OCI-LY7 (cell line): ENCODE results near the gene AGBL1. TPM values are rescaled to one million over a fixed set of nuclear protein-coding genes. Genes with fewer than 3 reads are reported as not detected.

Source experiments
- BruUV-seq: library from RNA; stranded (reverse); fragments of 400-500 nt; replicated peaks from 2 replicates; lab custom pipeline; 2021; lab: Mats Ljungman, UMichigan
- CTCF ChIA-PET: fragments of 300-600 bp; sonication (Branson Sonifier 250); formaldehyde crosslinking; loops from one replicate; lab custom pipeline; 2022; ENCODE audit warnings: antibody characterized with exemption; ENCODE audit not compliant: unreplicated experiment; lab: Charles Lee
- POLR2A ChIA-PET: fragments of 300-600 bp; sonication (Branson Sonifier 250); formaldehyde crosslinking; loops from one replicate; lab custom pipeline; 2022; ENCODE audit warnings: antibody characterized with exemption; lab: Charles Lee
- DNase-seq: peaks from one replicate; pipeline ENCODE4 v3.0.0-alpha.2; 2015; ENCODE audit warnings: low spot score
- H2AFZ ChIP-seq: fragments of 200-600 bp; sonication (generic), shearing (Covaris generic); 2 replicates; pipeline ENCODE4 v1.6.1; 2014; ENCODE audit warnings: mild to moderate bottlenecking, antibody characterized with exemption, low read length, moderate library complexity
- H3K27ac ChIP-seq: fragments of 200-600 bp; sonication (generic); 2 replicates; pipeline ENCODE4 v1.5.1; 2014; ENCODE audit warnings: mixed run types, low read depth, mild to moderate bottlenecking, moderate library complexity, low read length, inconsistent platforms; ENCODE audit not compliant: poor library complexity, severe bottlenecking
- H3K36me3 ChIP-seq: fragments of 200-600 bp; sonication (generic); 2 replicates; pipeline ENCODE4 v1.6.1; 2014; ENCODE audit warnings: mild to moderate bottlenecking, antibody characterized with exemption, low read length, moderate library complexity, mixed read lengths; ENCODE audit not compliant: insufficient read depth
- H3K4me1 ChIP-seq: fragments of 200-600 bp; sonication (generic); 2 replicates; pipeline ENCODE4 v1.5.1; 2014; ENCODE audit warnings: mild to moderate bottlenecking, low read length; ENCODE audit not compliant: insufficient read depth, poor library complexity, severe bottlenecking
- H3K4me2 ChIP-seq: fragments of 200-600 bp; sonication (generic); 2 replicates; pipeline ENCODE4 v1.6.1; 2014; ENCODE audit warnings: mild to moderate bottlenecking, low read length
- H3K4me3 ChIP-seq: fragments of 200-600 bp; sonication (generic); 2 replicates; pipeline ENCODE4 v1.5.1; 2014; ENCODE audit warnings: mild to moderate bottlenecking, low read depth, low read length; ENCODE audit not compliant: poor library complexity, severe bottlenecking
- H3K79me2 ChIP-seq: fragments of 200-600 bp; sonication (generic); 2 replicates; pipeline ENCODE4 v1.6.1; 2016; ENCODE audit warnings: low read depth, mild to moderate bottlenecking, low read length, moderate library complexity, mixed read lengths; ENCODE audit not compliant: insufficient read depth
- H3K9me2 ChIP-seq: fragments of 200-600 bp; sonication (generic); 2 replicates; pipeline ENCODE4 v1.6.1; 2016; ENCODE audit warnings: mild to moderate bottlenecking, low read length, mixed read lengths; ENCODE audit not compliant: insufficient read depth
- H3K9me3 ChIP-seq: fragments of 200-600 bp; sonication (generic); 2 replicates; pipeline ENCODE4 v1.6.1; 2014; ENCODE audit warnings: mild to moderate bottlenecking, mixed run types, low read length, mixed read lengths
- H4K20me1 ChIP-seq: fragments of 200-600 bp; sonication (generic); 2 replicates; pipeline ENCODE4 v1.6.1; 2014; ENCODE audit warnings: mild to moderate bottlenecking, antibody characterized with exemption, low read length, moderate library complexity, mixed read lengths; ENCODE audit not compliant: insufficient read depth
- EZH2phosphoT487 ChIP-seq: fragments of 200-600 bp; sonication (generic); IDR thresholded peaks from 2 replicates; pipeline ENCODE4 v1.6.1; 2018; ENCODE audit warnings: low read depth, borderline replicate concordance, mild to moderate bottlenecking, mixed run types, antibody characterized with exemption, low read length, moderate library complexity, mixed read lengths
- intact Hi-C: fragments of 100-400 bp; cut with micrococcal nuclease; formaldehyde crosslinking; loops from one replicate; pipeline ENCODE4 v1.10.0; 2022; ENCODE audit not compliant: unreplicated experiment
- total RNA-seq, 2 experiments: library from RNA; depleted of rRNA in 1 of 2; stranded (reverse); fragments of >200 nt in 1 of 2; shearing (Covaris generic) in 1 of 2; gene quantifications; 2 replicates each; pipeline ENCODE4 v1.2.3, GENCODE V29; 2014 to 2022
- TF ChIP-seq, protein P1 (sequence below): fragments of 200-600 bp; sonication (generic); conservative IDR thresholded peaks from 2 replicates; pipeline ENCODE4 v1.5.1; 2014; ENCODE audit warnings: mild to moderate bottlenecking, antibody characterized with exemption, low read length, moderate library complexity, mixed read lengths

The AGBL1 gene
- total RNA-seq, 2 experiments from 2014 or later, result not detected

GRCh38 chr15:86267892-86268291 lies 188.2 kb downstream of the AGBL1 start:
- H3K4me1 ChIP-seq, result no peaks in the 10 kb centered on the region
- ChIA-PET CTCF (no interaction called here), POLR2A (interaction anchor here (0.7 kb wide), 1 partner anchor 9 kb away, joined by 4 read pairs; no protein-coding TSS in a partner anchor)
- no peak overlapping the region for H3K27ac ChIP-seq
- no peaks in the 10 kb centered on the region for H3K9me3 ChIP-seq
- no peak overlapping the region for H3K4me2 ChIP-seq
- H4K20me1 ChIP-seq, result no peaks in the 10 kb centered on the region
- TF ChIP-seq, protein P1, sequence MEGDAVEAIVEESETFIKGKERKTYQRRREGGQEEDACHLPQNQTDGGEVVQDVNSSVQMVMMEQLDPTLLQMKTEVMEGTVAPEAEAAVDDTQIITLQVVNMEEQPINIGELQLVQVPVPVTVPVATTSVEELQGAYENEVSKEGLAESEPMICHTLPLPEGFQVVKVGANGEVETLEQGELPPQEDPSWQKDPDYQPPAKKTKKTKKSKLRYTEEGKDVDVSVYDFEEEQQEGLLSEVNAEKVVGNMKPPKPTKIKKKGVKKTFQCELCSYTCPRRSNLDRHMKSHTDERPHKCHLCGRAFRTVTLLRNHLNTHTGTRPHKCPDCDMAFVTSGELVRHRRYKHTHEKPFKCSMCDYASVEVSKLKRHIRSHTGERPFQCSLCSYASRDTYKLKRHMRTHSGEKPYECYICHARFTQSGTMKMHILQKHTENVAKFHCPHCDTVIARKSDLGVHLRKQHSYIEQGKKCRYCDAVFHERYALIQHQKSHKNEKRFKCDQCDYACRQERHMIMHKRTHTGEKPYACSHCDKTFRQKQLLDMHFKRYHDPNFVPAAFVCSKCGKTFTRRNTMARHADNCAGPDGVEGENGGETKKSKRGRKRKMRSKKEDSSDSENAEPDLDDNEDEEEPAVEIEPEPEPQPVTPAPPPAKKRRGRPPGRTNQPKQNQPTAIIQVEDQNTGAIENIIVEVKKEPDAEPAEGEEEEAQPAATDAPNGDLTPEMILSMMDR, result no peak
- no peak for TF ChIP-seq EZH2phosphoT487
- no peaks in the 10 kb centered on the region for H3K9me2 ChIP-seq
- no peaks in the 10 kb centered on the region for H3K79me2 ChIP-seq
- intact Hi-C loops, result no loop called here
- BruUV-seq, result no TSS peak
- no peaks in the 10 kb centered on the region for H3K36me3 ChIP-seq
- H2AFZ ChIP-seq, result no peak overlapping the region
- DNase-seq, result no peak
- H3K4me3 ChIP-seq, result no peak overlapping the region

DNA sequence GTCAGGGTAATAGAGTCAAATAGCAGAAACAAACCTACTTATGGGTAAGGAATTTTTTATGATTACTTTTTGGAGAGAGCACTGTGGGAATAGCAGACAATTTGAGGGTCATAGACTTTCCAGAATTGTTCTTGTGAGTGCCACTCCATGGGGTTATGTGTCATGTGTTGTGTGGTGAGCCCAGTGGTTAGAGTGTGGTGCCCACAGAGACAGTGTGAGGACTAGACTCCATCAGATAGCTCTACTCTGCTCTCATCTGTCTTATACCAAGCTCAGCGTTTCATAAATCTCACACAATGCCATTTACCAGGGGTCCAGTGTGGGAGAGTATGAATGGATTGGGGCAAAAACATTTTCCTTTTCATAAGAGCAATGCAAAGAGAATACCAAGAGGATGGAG lies 188.9 kb downstream of the AGBL1 start:
- no peaks in the 10 kb centered on the region for H3K79me2 ChIP-seq
- H3K4me2 ChIP-seq, result no peak overlapping the region
- H3K27ac ChIP-seq, result no peak overlapping the region
- H3K4me3 ChIP-seq, result no peak overlapping the region
- no peaks in the 10 kb centered on the region for H3K9me3 ChIP-seq
- H4K20me1 ChIP-seq, result no peaks in the 10 kb centered on the region
- intact Hi-C loops, result no loop called here
- no peaks in the 10 kb centered on the region for H3K36me3 ChIP-seq
- POLR2A ChIA-PET, result interaction anchor here (0.6 kb wide), 1 partner anchor 1410 kb away, joined by 3 read pairs; no protein-coding TSS in a partner anchor
- no peaks in the 10 kb centered on the region for H3K4me1 ChIP-seq
- no TSS peak for BruUV-seq
- DNase-seq, result no peak
- CTCF ChIA-PET, result no interaction called here
- TF ChIP-seq, protein P1, result no peak
- no peak for TF ChIP-seq EZH2phosphoT487
- no peak overlapping the region for H2AFZ ChIP-seq
- H3K9me2 ChIP-seq, result no peaks in the 10 kb centered on the region

GRCh38 chr15:86273309-86273708 lies 193.6 kb downstream of the AGBL1 start:
- no peaks in the 10 kb centered on the region for H3K79me2 ChIP-seq
- no peaks in the 10 kb centered on the region for H3K9me3 ChIP-seq
- no peaks in the 10 kb centered on the region for H3K9me2 ChIP-seq
- no peak overlapping the region for H3K4me3 ChIP-seq
- DNase-seq, result no peak
- TF ChIP-seq, protein P1, result no peak
- TF ChIP-seq EZH2phosphoT487, result no peak
- H3K4me1 ChIP-seq, result no peaks in the 10 kb centered on the region
- ChIA-PET CTCF (no interaction called here), POLR2A (no interaction called here)
- no peaks in the 10 kb centered on the region for H4K20me1 ChIP-seq
- no peak overlapping the region for H3K4me2 ChIP-seq
- no peaks in the 10 kb centered on the region for H3K36me3 ChIP-seq
- intact Hi-C loops, result no loop called here
- no peak overlapping the region for H2AFZ ChIP-seq
- no TSS peak for BruUV-seq
- no peak overlapping the region for H3K27ac ChIP-seq
